Measurements from ENCODE around the gene TRPM2.

The TRPM2 gene

DNA sequence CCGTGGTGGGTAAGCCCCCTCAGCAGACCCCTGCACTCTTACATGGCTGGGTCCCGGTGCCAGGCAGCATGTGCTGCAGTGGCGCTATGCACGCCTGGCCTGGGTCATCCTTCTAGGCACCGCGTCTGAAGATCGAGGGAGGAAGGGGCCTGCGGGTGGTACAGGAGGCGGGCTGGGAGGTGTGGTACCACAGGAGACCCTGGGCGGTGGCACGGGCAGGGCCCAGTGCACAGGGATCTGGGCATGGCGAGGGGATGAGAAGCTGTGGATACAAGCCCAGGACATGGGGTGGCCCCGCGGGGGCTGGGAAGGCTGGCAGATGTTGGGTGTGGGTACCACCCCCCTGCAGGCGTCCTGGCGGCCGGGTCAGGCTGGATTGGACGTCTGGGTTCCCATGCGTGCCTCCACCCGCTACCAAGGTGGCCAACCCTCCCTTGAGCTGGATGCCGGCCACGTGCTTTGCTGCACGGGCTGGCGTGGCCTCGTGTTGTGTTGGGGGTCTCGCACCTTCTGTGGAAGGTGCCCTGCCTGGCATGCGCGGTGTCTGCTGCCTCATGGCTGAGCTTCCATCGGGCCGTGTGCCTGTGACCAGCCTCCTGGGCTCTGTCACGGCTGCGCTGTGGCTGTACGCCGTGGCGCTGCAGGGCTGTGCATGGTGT is 33.9 kb upstream of the TRPM2 start:
- Histone ChIP-seq H3K36me3 (replicated peaks; ENCODE audit: low read depth, low read length) (peaks cover 6% of the 10 kb centered on the region), H3K27ac (ENCODE audit: low read length) (no peak overlapping the region), H3K27me3 (ENCODE audit: low read depth, low read length) (no peaks in the 10 kb centered on the region), H4K20me1 (ENCODE audit: insufficient read depth, low read length) (no peaks in the 10 kb centered on the region), H2AFZ (ENCODE audit: low read depth, low read length) (no peak overlapping the region), H3K4me2 (ENCODE audit: low read length) (no peak overlapping the region), H3K9me3 (ENCODE audit: insufficient read depth, low read length) (no peaks in the 10 kb centered on the region), H3K9ac (ENCODE audit: low read length) (no peak overlapping the region), H3K4me3 (ENCODE audit: low read length) (no peak overlapping the region), H3K79me2 (ENCODE audit: low read length) (no peaks in the 10 kb centered on the region), H3K4me1 (ENCODE audit: low read length) (no peaks in the 10 kb centered on the region)
- TF ChIP-seq, protein P1, sequence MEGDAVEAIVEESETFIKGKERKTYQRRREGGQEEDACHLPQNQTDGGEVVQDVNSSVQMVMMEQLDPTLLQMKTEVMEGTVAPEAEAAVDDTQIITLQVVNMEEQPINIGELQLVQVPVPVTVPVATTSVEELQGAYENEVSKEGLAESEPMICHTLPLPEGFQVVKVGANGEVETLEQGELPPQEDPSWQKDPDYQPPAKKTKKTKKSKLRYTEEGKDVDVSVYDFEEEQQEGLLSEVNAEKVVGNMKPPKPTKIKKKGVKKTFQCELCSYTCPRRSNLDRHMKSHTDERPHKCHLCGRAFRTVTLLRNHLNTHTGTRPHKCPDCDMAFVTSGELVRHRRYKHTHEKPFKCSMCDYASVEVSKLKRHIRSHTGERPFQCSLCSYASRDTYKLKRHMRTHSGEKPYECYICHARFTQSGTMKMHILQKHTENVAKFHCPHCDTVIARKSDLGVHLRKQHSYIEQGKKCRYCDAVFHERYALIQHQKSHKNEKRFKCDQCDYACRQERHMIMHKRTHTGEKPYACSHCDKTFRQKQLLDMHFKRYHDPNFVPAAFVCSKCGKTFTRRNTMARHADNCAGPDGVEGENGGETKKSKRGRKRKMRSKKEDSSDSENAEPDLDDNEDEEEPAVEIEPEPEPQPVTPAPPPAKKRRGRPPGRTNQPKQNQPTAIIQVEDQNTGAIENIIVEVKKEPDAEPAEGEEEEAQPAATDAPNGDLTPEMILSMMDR (IDR thresholded peaks at IDR 0.05; ENCODE audit: low read depth, low read length), result no peak
- no peak for TF ChIP-seq EZH2phosphoT487 (IDR thresholded peaks at IDR 0.05; ENCODE audit: low read depth)

GRCh38 chr21:44320847-44321246 is 32.6 kb upstream of the TRPM2 start:
- Histone ChIP-seq H2AFZ (ENCODE audit: low read depth, low read length) (no peak overlapping the region), H3K4me1 (ENCODE audit: low read length) (no peaks in the 10 kb centered on the region), H3K79me2 (ENCODE audit: low read length) (no peaks in the 10 kb centered on the region), H3K36me3 (replicated peaks; ENCODE audit: low read depth, low read length) (peaks cover 3% of the 10 kb centered on the region), H3K27me3 (ENCODE audit: low read depth, low read length) (no peaks in the 10 kb centered on the region), H3K27ac (ENCODE audit: low read length) (no peak overlapping the region), H4K20me1 (ENCODE audit: insufficient read depth, low read length) (no peaks in the 10 kb centered on the region), H3K9ac (ENCODE audit: low read length) (no peak overlapping the region), H3K4me3 (ENCODE audit: low read length) (no peak overlapping the region), H3K4me2 (ENCODE audit: low read length) (no peak overlapping the region), H3K9me3 (ENCODE audit: insufficient read depth, low read length) (no peaks in the 10 kb centered on the region)
- TF ChIP-seq EZH2phosphoT487 (IDR thresholded peaks at IDR 0.05; ENCODE audit: low read depth), result no peak
- TF ChIP-seq, protein P1 (IDR thresholded peaks at IDR 0.05; ENCODE audit: low read depth, low read length), result no peak

GRCh38 chr21:44321846-44322450 is 31.5 kb upstream of the TRPM2 start:
- H3K27me3 ChIP-seq (ENCODE audit: low read depth, low read length), result no peaks in the 10 kb centered on the region
- no peaks in the 10 kb centered on the region for H3K9me3 ChIP-seq (ENCODE audit: insufficient read depth, low read length)
- H3K27ac ChIP-seq (ENCODE audit: low read length), result no peak overlapping the region
- no peak overlapping the region for H2AFZ ChIP-seq (ENCODE audit: low read depth, low read length)
- H3K4me1 ChIP-seq (ENCODE audit: low read length), result no peaks in the 10 kb centered on the region
- no peaks in the 10 kb centered on the region for H3K79me2 ChIP-seq (ENCODE audit: low read length)
- H3K4me3 ChIP-seq (ENCODE audit: low read length), result no peak overlapping the region
- no peak overlapping the region for H3K9ac ChIP-seq (ENCODE audit: low read length)
- TF ChIP-seq, protein P1 (IDR thresholded peaks at IDR 0.05; ENCODE audit: low read depth, low read length), result no peak
- TF ChIP-seq EZH2phosphoT487 (IDR thresholded peaks at IDR 0.05; ENCODE audit: low read depth), result no peak
- H4K20me1 ChIP-seq (ENCODE audit: insufficient read depth, low read length), result no peaks in the 10 kb centered on the region
- no peak overlapping the region for H3K4me2 ChIP-seq (ENCODE audit: low read length)
- peaks cover 3% of the 10 kb centered on the region for H3K36me3 ChIP-seq (replicated peaks; ENCODE audit: low read depth, low read length)

DNA sequence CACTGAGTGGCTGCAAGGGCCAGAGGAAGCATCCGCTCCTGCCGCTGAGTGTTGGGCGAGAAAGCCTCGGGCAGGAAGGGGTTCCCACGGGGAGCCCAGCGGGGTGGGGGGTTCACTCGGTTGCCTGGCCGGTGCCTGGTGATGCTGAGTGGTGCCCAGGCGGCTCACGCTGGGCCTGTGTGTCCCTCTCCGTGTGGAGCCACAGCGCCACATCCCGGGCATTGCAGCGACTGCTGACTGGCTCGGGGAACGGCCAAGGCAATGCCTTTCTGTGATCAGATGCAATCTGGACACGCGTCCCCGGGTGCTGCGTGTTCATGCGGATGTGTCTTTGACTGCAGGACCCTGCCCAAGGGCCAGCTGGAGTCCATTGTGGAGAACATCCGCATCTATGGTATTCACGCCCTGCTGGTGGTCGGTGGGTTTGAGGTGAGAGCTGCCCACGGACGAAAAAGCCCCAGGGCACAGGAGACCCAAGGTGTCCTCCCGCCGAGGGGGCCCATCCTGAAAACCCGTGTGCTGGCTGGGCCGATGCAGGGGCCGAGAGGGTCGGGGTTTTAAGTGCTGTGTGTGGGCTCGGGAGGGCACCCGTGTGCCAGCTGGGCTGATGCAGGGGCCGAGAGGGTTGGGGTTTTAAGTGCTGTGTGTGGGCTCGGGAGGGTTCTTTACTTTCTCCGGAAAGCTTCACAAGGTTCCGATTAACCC is 30.6 kb upstream of the TRPM2 start:
- TF ChIP-seq, protein P1 (IDR thresholded peaks at IDR 0.05; ENCODE audit: low read depth, low read length), result no peak
- no peak for TF ChIP-seq EZH2phosphoT487 (IDR thresholded peaks at IDR 0.05; ENCODE audit: low read depth)
- Histone ChIP-seq H4K20me1 (ENCODE audit: insufficient read depth, low read length) (no peaks in the 10 kb centered on the region), H3K9ac (ENCODE audit: low read length) (no peak overlapping the region), H3K36me3 (replicated peaks; ENCODE audit: low read depth, low read length) (peaks cover under 1% of the 10 kb centered on the region), H3K27ac (ENCODE audit: low read length) (no peak overlapping the region), H3K9me3 (ENCODE audit: insufficient read depth, low read length) (no peaks in the 10 kb centered on the region), H3K4me2 (ENCODE audit: low read length) (no peak overlapping the region), H3K4me3 (ENCODE audit: low read length) (no peak overlapping the region), H3K27me3 (ENCODE audit: low read depth, low read length) (no peaks in the 10 kb centered on the region), H2AFZ (ENCODE audit: low read depth, low read length) (no peak overlapping the region), H3K79me2 (ENCODE audit: low read length) (no peaks in the 10 kb centered on the region), H3K4me1 (ENCODE audit: low read length) (no peaks in the 10 kb centered on the region)

All from OCI-LY3 (cell line).